SKM-1 treated with dmso at 0.1 percent for 144 hours (cell line): Measurements from ENCODE around the gene PITPNM3.

Source experiments
- DNase-seq: peaks from one replicate; lab custom pipeline; 2025; ENCODE audit not compliant: unreplicated experiment; lab: John Stamatoyannopoulos, UW

The PITPNM3 gene

DNA sequence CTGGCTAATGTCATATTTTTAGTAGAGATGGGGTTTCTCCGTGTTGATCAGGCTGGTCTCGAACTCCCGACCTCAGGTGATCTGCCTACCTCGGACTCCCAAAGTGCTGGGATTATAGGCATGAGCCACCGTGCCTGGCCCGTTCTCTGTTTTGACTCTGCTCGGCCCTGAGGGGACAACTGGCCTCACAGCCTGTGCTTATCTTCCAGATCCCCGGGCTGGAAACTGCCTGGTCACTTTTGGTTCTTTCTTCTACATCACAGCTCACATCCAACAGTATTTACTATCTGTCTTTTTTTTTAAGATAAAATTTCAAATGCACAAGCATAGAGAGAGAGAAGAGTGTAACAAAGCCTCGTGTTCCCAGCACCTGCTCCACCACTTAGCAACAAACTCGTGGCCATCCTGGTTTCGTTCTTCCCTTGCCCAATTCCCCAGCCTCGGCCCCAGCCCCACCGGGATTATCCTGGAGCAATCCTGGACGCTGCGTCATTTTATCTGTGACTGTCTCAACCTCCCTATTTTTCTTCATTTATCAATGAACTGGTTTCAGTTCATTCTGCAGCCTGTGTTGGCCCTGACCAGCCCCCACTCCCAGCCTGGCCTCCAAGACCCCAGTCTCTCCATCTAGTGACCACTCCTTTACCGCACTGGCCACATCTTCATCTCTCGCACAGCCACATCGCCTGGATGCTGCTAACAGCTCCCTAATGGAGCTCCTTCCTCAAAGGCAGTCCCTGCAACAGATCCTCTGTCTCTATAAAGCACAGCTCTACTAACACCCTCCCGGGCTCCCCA lies 91.0 kb downstream of the PITPNM3 start:
- no peak for DNase-seq

DNA sequence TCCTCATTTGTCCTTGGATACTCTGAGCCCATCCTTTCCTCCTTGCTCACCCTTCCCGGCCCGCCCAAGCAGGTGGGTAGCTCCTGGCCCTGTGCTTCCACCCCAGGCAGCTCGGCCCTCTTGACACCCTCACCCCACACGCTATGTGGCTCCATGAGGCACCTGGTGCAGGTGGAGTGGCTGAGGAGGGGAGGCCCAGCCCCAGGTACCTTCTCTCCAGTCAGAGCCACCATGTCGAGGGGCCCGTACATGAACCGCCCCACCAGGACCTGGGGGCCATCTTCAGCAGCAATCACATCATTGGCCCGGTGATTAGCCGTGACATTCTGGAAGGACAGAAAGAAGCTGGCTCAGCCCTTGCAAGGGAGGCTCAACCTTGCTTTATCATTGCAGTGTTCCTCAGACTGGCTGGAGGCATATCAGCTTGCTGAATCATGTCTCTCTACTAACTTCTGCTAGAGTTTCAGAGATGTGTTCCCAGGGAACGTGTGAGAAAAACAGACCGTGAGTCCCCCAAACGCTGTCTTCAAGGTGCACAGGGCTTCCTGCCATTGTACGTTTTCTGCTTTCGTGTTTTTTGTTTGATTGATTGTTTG lies 91.8 kb downstream of the PITPNM3 start:
- DNase-seq: no peak

DNA sequence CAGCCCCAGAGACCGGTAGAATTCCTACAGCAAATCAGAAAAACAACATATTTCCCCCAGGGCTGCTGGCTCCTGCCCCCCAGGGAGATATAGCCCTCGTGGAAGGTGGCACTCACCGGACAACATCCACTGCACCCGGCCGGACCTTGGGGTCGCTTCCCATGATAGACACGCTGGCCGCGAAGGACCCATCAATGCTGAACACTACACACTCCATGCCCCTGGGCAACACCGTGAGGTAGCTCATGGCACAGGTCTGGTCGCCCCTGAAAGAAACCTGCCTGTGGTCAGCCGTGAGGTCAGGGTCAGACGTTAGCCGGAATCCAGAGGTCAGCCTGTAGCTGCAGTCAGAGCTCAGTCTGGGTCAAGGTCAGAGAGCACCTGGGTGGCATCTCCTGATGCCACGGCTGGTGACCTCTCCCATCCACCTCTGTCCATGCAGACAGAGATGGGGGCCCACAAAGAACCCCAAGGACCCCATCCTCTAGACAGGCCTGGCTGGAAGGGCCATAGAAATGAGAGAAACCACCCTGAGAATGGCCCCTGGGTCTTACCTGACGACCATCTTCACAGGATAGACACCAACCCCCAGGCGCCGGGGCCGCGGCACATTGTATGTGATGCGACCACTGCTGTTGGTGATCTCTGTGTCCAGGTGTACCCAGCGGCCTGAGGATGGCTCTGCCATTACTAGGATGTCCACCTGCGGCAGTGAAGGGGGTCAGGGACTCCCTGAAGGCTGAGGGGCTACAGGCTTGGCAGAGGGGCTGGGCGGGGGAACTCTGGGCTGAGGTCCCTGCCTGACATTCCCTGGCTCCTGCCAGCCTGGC lies 92.5 kb downstream of the PITPNM3 start:
- no peak for DNase-seq

DNA sequence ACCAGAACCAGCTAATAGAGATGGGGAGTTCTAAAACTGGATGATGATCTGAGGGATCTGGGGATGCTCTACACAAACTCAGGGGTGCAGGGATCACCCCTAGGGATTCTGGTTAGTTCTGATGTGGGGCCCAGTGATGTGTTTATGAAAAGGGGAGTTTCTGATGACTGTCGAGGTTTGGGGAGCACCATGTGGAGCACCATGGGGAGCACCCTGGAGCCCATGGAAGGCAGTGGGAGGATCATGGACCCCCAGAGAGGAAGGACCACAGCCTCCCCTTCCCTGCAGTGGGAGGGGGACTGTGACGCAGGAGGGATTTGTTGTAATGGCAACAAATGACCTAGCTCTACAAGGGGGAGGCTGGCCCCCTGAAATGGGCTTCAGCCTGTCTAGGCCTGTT lies 93.7 kb downstream of the PITPNM3 start:
- no peak for DNase-seq

DNA sequence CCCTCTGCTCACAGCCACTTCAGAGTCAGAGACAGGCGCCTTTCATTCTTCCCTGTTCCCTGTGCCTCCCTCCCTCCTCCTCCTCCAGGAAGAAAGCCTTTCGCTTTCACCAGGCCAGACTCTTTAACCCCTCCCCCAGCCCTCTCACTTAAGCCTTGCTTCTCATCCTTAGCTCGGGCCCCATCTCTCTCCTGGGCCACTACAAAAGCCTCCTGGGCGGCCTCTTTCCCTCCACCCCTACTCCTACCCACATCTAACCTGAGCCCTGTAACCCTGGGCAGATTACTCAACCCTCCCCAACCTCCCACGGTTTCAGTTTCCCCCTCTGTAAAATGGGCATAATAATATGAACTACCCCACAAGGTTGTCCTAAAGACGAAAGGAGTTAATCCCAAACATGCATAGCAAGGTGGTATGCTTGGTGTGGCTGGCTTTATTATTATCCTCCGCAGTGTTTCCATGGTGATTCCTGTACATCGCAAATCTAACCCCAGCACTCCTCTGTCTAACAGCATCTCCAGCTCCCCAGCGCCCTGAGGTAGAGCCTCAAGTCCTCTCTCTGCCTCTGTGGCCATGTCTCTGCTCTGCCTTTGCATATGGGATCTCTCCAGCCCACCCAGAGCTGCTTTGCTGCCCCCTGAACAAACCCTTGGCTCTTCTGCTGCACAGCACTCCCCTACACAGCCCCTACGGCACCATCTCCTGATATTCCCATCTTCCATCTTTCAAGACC lies 94.4 kb downstream of the PITPNM3 start:
- no peak for DNase-seq

DNA sequence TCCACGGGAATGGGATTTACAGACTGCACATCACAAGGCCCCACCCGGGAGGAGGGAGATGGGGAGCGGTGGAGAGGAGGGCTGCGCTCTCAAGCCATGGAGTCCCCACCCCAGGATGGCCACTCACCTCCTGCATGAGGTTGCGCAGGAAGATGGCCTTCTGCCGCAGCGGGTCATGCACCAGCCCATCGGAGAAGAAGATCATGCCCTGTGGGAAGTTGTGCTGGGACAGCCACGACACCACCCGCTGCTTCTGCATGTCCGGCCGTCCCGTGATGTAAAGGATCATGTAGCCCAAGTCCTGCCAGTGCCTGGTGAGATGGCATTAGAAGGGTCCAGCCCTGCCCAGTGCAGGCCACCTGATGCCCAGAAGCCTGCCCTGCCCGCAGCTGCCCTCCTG lies 95.1 kb downstream of the PITPNM3 start:
- no peak for DNase-seq

DNA sequence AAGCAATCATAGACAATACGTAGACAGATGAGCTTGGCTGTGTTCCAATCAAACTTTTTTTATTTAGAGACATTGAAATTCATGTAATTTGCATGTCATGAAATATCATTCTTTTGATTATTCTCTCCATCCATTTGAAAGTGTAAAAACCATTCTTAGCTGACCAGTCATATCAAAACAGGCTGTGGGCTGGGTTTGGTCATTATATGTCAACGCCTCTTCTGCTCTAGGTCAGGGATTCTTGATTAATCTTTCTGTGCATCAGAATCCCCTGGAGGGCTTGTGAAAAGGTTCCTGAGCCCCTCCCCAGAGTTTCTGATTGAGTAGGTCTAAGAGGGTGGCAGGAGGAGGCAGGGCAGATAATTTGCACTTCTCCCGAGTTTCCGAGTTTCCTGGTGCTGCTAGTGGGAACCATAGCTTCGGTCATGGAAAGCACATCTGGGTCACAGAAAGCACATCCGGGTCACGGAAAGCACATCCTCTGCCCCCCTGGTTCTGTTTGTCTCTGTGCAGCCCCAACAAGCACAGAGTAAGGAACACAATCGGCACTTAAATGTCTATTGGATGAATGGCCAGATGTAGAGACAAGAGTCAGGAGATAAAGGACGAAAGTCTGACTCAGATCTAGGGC lies 95.7 kb downstream of the PITPNM3 start:
- DNase-seq: no peak

DNA sequence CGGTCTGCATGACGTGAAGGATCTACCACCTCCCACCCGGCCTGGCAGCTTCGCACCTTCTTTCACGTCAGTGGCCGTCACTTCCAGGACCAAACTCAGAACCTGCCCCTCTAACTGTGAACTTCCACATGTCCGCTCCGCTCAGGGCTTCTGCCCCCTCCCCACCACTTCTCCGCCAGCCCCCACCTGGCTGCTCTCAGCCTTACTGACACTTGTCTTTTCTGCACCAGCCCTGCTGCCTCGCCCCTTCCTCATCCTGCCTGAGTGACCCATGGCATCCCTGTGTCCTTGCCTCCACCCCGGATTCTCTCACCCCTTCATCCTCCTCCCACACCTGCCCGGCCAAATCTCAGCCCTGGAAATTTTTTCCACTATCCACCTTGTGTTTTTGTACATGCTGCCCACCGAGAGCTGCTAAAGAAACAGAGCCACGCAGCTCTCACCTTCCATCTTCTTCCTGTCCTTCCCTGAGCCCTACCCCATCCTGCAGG lies 97.8 kb downstream of the PITPNM3 start:
- DNase-seq: no peak

DNA sequence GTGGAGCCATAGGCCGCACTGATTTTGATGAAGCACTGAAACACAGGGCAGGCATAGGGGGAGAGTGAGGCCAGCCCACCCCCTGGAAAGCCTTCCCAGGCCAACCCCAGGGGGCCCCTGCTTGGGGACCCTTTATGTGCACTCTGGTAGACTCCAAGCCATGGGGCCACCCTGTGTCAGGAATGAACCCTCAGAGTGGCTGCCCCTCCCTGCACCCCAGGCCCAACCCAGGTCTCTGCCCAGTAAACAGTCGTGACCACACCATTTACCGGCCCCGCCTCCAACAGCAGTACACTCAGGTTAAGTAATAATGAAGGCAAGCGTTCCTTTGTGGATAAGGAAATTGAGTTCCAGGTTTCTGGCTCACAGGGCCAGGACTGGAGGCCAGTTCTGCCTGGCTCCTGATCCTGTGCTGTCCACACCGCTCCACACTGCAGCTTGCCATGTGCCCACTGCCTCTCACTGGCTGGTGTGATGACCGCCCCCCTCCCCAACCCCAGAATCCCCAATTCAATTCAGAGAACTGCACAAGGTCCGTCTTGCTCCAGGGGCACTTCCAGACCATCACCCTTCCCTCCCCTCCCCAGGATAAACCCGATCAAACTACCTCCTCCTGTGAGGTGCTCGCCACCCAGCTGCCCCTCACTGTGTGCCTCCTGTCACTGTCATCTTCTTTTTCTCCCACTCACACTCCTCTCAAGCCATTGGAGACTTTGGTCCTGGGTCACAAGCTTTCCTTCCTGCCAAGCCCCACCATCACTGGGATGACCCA lies 98.5 kb downstream of the PITPNM3 start:
- no peak for DNase-seq

DNA sequence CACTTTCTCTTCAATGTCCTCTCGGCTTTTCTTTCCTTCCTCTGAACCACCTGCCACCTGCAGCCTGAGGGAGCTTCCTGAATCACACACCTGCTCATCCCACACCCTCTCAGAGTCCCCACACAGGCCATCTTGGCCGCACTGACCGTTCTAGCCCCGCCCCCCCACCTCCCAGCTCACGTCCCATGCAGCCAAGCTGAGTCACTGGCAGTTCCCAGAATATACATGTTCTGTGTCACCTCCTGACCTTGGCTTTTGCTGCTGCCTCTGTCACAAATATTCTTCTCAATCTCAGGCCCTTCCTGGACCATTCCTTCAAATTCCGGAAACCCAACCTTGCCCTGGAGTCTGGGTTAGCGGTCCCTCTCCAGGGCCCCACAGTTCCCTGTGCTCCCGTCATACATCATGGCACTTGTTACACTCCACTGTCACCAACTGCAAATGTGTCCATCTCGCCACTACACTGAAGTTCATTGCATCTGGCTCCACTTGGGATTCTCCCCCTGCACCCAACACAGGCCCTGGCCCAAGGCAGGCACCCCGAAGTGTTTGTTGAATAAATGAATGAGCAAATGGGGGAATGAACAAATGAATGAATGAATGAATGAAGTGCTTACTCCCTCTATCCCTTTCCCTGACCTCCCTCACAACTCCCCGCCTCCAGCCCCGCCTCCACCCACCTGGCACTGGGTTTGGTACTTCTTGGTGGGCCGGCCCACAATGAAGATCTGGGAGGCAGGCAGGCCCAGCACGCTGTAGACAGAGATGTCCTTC lies 99.3 kb downstream of the PITPNM3 start:
- DNase-seq: no peak

DNA sequence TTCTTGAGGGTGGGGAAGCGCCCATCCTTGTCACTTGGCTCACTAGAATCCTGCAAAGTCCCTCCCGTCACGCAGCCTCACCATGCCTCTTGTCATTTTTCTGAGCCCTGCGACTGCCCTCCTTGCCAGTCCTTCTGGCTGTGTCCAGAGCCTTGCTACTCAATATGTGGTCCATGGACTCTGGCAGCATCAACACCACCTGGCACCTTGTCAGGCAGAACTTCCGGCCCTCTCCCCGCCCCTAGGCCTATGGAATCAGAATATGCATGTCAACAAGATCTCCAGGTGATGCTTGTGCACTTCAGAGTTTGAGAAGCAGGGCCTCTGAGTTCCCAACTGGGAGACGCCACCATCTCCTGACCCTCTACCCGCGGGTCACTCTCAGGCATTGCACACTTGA lies 100.0 kb downstream of the PITPNM3 start:
- no peak for DNase-seq

DNA sequence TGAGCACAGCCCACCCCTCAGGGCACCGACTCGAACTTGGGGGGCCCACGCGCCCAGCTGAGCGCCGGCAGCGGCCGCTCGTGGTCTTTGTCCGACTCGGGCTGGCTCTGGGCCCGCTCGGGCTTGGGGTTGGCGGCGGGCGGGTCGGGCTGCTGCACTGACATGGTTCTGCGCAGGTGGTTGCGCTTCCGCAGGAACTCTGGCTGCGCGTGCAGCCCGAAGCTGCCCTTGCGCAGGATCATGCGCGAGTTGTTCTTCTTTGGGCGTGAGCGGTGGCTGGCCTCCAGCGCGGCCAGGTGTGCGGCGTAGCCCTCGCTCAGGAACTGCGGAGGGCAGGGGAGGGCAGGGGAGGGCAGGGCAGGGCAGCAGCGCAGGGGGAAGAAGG lies 101.0 kb downstream of the PITPNM3 start:
- no peak for DNase-seq

DNA sequence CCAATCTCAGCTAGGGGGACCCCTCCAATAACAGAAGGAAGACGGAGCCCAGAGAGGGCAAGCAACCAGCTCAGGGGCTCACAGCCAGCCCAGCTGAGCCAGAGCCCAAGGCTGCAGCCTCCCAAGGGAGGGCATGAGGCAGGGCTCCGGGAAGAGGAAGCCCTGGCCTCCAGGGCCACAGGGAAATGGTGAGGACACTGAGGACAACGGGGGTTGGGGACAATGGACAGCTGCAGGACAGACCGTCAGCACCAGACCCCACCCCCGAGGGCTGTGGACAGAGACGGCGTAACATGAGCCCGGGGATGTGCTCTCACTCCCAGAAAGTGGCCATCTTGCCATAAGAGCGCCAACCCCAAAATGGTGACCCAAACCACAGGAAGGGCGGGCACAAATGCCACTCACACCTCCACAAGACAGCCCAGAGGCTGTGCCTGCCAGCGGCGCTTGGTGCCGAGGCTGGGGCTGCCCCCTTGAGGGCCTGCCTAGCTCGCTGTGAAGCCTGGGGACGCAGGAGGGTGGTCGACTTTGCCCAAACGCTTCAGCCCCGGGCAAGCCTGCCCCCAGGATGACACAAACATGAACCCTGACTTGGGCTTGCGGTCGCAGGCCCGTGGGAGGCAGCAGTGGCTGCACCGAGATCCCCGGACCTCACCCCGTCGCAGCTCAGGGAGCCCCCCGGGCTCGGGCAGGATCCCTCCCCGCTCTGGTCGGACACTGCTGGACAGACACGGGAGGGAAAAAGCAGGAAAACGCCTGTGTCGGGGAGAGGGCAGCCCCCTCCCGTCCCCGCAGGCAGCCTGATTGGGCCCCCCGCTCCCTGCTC lies 101.6 kb downstream of the PITPNM3 start:
- DNase-seq: no peak

DNA sequence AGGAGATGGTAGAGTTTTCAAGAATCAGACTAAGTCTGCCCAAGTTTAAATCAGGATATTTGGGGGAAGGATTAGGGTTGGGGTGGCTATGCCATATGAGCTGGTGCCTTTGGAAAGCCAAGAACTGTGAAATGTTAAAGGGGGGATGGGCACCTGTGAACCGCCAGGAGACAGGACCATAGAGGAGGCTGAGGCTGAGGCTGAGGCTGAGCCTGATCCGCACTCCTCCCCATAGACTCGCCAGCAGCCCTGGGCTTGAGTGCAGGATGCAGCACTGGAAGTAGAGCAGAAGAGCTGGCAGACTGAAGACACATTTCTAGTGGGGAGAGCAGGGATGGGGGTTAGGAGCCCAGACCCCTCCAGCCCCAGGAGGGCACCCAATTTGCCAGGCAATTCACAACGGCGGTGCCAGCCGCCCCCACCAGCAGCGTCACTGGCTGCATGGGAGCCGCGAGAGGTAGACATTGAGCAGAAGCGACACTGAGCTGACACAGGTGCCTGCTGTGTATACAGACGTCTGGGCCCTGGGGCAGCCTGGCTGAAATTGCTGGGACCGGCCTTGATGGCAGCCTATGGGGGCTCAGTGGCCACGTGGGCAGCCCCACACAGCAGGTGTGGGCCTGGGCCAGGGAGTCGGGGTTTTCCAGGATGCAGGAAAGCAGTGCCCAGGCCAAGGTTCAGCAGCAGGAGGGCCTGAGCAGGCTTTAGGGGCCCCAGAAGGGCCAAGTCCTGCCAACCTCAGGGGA lies 102.9 kb downstream of the PITPNM3 start:
- no peak for DNase-seq

DNA sequence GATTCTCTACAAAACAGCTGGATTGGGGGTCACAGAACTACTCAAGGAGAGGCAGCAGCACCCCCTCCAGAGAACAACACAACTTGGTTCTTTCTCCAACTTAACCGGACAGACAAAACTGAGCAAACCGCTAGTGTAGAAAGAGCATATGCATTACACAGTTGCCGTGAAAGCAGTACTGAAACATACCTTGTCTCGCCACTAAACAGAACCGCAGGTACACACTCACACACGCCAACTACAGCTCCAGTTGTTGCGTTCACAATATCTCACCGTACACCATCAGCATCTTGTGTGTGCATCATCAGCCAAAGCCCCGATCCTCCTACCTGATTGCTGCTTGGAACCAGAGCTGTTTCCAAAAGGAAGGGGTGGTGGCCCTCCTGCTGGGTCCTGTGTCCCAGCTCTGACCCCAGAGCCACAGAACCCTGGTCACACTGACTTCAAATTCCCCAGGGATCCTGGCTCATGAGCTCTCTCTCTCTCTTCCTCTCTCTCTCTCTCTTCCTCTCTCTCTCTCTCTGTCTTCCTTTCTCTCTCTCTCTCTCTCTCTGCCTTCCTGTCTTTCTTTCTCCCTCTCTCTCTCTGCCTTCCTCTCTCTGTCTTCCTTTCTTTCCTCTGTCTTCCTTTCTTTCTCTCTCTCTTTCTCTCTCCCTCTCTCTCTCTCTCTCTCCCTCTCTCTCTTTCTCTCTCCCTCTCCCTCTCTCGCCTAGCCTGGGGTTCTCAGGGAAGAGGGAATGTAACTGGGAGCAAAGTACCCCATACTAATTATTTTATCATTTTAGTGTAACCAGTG lies 103.7 kb downstream of the PITPNM3 start:
- DNase-seq: no peak

DNA sequence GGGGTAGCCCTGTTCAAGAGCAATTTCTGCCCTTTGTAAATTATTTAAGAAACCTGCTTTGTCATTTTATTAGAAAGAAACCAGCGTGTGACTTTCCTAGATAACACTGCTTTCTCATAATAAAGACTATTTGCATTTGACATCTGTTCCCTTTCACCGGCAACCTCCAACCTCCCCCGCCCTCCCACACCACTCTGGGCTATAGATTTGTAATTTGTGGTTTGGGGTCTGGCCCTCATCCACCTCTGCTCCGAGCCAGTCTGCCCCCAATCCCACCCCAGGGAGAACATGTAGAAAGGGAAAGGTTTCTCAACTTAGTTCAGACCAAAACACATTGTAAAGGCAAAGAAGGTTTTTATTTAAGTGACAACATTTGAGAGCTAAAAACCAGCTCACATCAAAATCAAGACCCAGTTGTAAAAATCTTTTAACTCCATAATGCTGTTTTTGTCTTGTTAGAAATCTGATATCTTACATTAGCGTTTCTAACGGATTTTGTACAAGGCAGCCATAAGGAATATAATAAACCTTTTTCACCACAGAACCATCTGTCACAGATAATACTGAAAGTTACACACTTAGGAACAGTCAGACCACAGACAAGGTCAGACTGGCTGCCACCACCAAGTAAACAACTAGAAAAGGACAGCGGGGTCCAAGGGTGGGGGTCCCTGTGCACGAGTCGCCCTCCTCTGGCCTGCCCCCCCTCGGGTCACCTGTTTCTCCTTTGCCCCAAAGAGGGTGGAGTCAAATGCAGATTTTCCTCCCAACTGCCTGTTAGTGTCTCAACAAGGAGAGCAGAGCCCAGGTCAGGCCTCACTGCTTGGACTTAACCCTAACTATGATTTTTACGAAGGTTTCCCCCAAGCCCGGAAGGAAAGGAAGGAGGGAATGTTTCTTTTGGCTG lies 105.2 kb downstream of the PITPNM3 start:
- DNase-seq: no peak
